ENCODE data around the gene YWHAH. TPM values are rescaled to one million over a fixed set of nuclear protein-coding genes. Genes with fewer than 3 reads are reported as not detected.

YWHAH gene
- total and polyA plus RNA-seq, 2 experiments from 2014 or later, result 80.7 to 135 TPM

DNA sequence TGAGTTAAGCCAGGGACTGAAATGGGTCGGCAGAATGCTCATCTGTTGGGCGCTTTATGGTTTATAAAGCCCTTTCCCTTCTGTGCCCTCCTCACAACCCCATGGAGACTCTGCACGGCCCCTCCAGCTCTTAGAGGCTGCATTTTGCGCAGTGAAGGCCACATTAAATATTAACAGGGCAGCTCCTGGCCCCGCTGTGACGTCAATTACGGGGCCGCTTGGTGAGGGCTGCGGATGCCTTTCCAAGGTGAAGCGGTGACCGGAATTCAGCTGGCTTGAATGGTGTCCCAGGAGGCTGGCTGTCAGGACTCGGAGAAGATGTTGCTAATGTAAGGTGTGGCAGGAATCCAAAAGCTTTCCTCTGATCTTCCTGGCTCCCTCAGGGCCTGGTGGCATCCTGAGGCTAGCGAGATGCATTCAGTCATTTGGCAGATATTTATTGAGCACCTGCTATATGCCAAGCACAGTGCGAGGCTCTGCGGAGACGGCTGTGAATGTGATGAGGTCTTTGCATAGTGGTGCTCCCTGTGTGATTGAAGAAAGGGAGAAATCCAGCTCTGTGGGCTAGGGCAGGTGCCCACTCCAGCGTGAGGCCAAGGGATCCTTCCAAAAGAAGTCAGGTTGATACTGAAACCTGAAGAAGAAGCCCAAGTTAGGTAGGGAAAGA, 10.4 kb upstream of the YWHAH start:
- no peaks in the 10 kb centered on the region for H3K27me3 ChIP-seq
- H3K4me2 ChIP-seq, result no peak overlapping the region
- no peak overlapping the region for H2AFZ ChIP-seq
- no peak for TF ChIP-seq EZH2phosphoT487 (IDR thresholded peaks at IDR 0.05; ENCODE audit: low read depth, severe bottlenecking, unreplicated experiment)
- TF ChIP-seq, protein P1, sequence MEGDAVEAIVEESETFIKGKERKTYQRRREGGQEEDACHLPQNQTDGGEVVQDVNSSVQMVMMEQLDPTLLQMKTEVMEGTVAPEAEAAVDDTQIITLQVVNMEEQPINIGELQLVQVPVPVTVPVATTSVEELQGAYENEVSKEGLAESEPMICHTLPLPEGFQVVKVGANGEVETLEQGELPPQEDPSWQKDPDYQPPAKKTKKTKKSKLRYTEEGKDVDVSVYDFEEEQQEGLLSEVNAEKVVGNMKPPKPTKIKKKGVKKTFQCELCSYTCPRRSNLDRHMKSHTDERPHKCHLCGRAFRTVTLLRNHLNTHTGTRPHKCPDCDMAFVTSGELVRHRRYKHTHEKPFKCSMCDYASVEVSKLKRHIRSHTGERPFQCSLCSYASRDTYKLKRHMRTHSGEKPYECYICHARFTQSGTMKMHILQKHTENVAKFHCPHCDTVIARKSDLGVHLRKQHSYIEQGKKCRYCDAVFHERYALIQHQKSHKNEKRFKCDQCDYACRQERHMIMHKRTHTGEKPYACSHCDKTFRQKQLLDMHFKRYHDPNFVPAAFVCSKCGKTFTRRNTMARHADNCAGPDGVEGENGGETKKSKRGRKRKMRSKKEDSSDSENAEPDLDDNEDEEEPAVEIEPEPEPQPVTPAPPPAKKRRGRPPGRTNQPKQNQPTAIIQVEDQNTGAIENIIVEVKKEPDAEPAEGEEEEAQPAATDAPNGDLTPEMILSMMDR (IDR thresholded peaks at IDR 0.05; ENCODE audit: poor library complexity), result no peak
- TF ChIP-seq EZH2 (IDR thresholded peaks at IDR 0.05; ENCODE audit: borderline replicate concordance), result no peak
- H3K27ac ChIP-seq, result no peak overlapping the region
- WGBS (ENCODE audit: low lambda C conversion rate, missing lambda C conversion rate), result 88% methylated on average over 17 of the region's 17 CpGs
- no peaks in the 10 kb centered on the region for H3K9me3 ChIP-seq (ENCODE audit: low read depth)
- H3K4me3 ChIP-seq, result no peak overlapping the region
- no peak for DNase-seq (ENCODE audit: low spot score)
- H3K36me3 ChIP-seq (replicated peaks; ENCODE audit: insufficient read depth, low read depth), result no peaks in the 10 kb centered on the region
- no peaks in the 10 kb centered on the region for H4K20me1 ChIP-seq (ENCODE audit: insufficient read depth, poor library complexity, severe bottlenecking)
- no peaks in the 10 kb centered on the region for H3K79me2 ChIP-seq
- H3K9me2 ChIP-seq (replicated peaks; ENCODE audit: insufficient read depth), result no peaks in the 10 kb centered on the region
- H3K4me1 ChIP-seq (ENCODE audit: insufficient read depth), result peaks cover 7% of the 10 kb centered on the region

DNA sequence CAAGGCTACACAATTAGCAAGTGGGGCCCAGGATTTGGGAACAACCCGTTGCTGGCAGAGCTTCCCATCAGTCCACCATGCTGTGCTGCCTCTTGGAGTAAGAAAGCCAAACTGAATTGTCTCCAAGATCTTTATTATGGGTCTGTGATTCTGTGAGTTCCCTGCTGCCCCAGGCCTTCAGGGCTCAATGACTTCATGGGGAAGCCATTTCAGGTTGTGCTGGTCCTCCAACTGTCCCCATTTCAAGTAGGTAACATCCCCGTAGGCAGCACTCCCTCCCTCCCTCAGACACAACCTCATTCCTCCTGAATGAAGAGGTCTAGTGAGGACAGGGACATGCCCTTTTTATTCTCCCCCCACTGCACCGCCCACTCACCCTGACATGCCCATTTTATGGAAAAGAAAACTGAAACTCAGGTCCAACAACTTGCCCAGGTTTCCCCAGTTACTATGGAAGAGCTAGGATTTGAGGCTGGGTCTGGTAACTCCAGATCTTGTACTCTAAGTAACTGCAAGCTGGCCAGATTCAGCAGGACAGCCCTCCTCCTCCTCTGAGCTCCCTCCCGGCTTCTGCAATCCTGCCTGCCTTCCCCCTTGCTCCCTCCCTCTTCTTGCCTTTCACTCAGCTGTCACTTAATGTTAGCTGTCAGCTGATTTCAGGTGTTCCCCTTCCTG, 8.2 kb upstream of the YWHAH start:
- no peaks in the 10 kb centered on the region for H3K27me3 ChIP-seq
- no peak overlapping the region for H2AFZ ChIP-seq
- no peaks in the 10 kb centered on the region for H4K20me1 ChIP-seq (ENCODE audit: insufficient read depth, poor library complexity, severe bottlenecking)
- TF ChIP-seq EZH2 (IDR thresholded peaks at IDR 0.05; ENCODE audit: borderline replicate concordance), result no peak
- no peak for TF ChIP-seq EZH2phosphoT487 (IDR thresholded peaks at IDR 0.05; ENCODE audit: low read depth, severe bottlenecking, unreplicated experiment)
- TF ChIP-seq, protein P1 (IDR thresholded peaks at IDR 0.05; ENCODE audit: poor library complexity), result no peak
- no peaks in the 10 kb centered on the region for H3K79me2 ChIP-seq
- H3K4me3 ChIP-seq, result no peak overlapping the region
- H3K4me2 ChIP-seq, result no peak overlapping the region
- 69% methylated on average over 4 of the region's 4 CpGs for WGBS (ENCODE audit: low lambda C conversion rate, missing lambda C conversion rate)
- no peak for DNase-seq (ENCODE audit: low spot score)
- no peaks in the 10 kb centered on the region for H3K36me3 ChIP-seq (replicated peaks; ENCODE audit: insufficient read depth, low read depth)
- no peak overlapping the region for H3K27ac ChIP-seq
- H3K9me2 ChIP-seq (replicated peaks; ENCODE audit: insufficient read depth), result no peaks in the 10 kb centered on the region
- H3K4me1 ChIP-seq (ENCODE audit: insufficient read depth), result no peaks in the 10 kb centered on the region
- no peaks in the 10 kb centered on the region for H3K9me3 ChIP-seq (ENCODE audit: low read depth)

DNA sequence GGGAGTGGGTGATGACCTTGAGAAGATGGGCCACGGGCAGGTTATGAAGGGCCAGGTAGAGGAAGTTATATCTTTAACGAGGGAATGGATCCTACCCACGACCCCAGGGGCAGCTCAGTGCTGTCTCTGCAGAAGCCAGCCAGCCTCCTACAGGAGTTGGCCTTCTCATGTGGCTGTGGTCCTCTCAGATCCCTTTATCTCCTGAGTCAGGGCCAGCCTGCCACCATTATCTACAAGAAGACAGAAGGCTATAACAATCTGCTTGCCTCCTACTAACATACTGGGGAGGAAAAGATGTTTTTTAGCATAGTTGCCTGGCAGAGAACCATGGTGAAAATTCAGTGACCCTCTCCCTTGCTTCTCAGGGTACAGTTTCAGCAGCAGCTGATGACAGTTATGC, 7.0 kb upstream of the YWHAH start:
- Histone ChIP-seq H3K9me3 (ENCODE audit: low read depth) (no peaks in the 10 kb centered on the region), H3K27ac (no peak overlapping the region), H3K79me2 (no peaks in the 10 kb centered on the region), H3K36me3 (replicated peaks; ENCODE audit: insufficient read depth, low read depth) (no peaks in the 10 kb centered on the region), H3K27me3 (no peaks in the 10 kb centered on the region), H3K9me2 (replicated peaks; ENCODE audit: insufficient read depth) (no peaks in the 10 kb centered on the region), H3K4me2 (no peak overlapping the region), H3K4me1 (ENCODE audit: insufficient read depth) (no peaks in the 10 kb centered on the region), H3K4me3 (no peak overlapping the region), H2AFZ (no peak overlapping the region), H4K20me1 (ENCODE audit: insufficient read depth, poor library complexity, severe bottlenecking) (no peaks in the 10 kb centered on the region)
- no peak for DNase-seq (ENCODE audit: low spot score)
- TF ChIP-seq EZH2phosphoT487 (IDR thresholded peaks at IDR 0.05; ENCODE audit: low read depth, severe bottlenecking, unreplicated experiment) (no peak), EZH2 (IDR thresholded peaks at IDR 0.05; ENCODE audit: borderline replicate concordance) (no peak)
- TF ChIP-seq, protein P1 (IDR thresholded peaks at IDR 0.05; ENCODE audit: poor library complexity), result no peak
- 79% methylated on average over 3 of the region's 3 CpGs for WGBS (ENCODE audit: low lambda C conversion rate, missing lambda C conversion rate)
